Measurements from ENCODE around the gene SPAG6. TPM values are rescaled to one million over a fixed set of nuclear protein-coding genes. Genes with fewer than 3 reads are reported as not detected.

SPAG6 gene
- total and polyA plus RNA-seq, 2 donors (not counting 1 experiment from before 2014, with no cell fraction given) = not detected

GRCh38 chr10:22369434-22370072, 24.3 kb downstream of the SPAG6 start:
- H3K27ac ChIP-seq (ENCODE audit: insufficient read depth, low read length) = no peak overlapping the region
- peak in 1 of 2 donors; percentile 56 for DNase-seq (ENCODE audit: low read depth in 2 of 2)
- H3K4me2 ChIP-seq (ENCODE audit: extremely low read depth, insufficient read depth, low read length) = no peak overlapping the region
- TF ChIP-seq CTCF (conservative IDR thresholded peaks at IDR 0.05 in 1 of 2, IDR thresholded peaks at IDR 0.05 in 1 of 2; ENCODE audit: low read depth in 1 of 2, low read length in 2 of 2) (no peak), EZH2 (IDR thresholded peaks at IDR 0.05; ENCODE audit: low read length, missing control alignments) (no peak)
- no peaks in the 10 kb centered on the region for H3K4me1 ChIP-seq (ENCODE audit: control insufficient read depth, extremely low read depth, insufficient read depth, low read length)
- no peak overlapping the region for H3K9ac ChIP-seq (ENCODE audit: insufficient read depth, low read length)
- no peak overlapping the region for H2AFZ ChIP-seq (ENCODE audit: low read length)
- H3K36me3 ChIP-seq (ENCODE audit: control insufficient read depth, insufficient read depth, low read length) = no peaks in the 10 kb centered on the region
- no peaks in the 10 kb centered on the region for H3K9me3 ChIP-seq (ENCODE audit: control insufficient read depth, insufficient read depth, low read depth, low read length)
- H4K20me1 ChIP-seq (ENCODE audit: control insufficient read depth, extremely low read depth, insufficient read depth, low read length) = no peaks in the 10 kb centered on the region
- no peaks in the 10 kb centered on the region for H3K79me2 ChIP-seq (ENCODE audit: control insufficient read depth, insufficient read depth, low read length)
- no peaks in the 10 kb centered on the region for H3K27me3 ChIP-seq (ENCODE audit: control insufficient read depth, insufficient read depth, low read length)
- no peak overlapping the region for H3K4me3 ChIP-seq (replicated peaks in 1 of 4; ENCODE audit: control extremely low read depth in 1 of 4, insufficient read depth in 1 of 4, low read depth in 3 of 4, low read length in 4 of 4)

- no peak overlapping the region for H2AFZ ChIP-seq (ENCODE audit: low read length)
- no peak for TF ChIP-seq EZH2 (IDR thresholded peaks at IDR 0.05; ENCODE audit: low read length, missing control alignments)
- TF ChIP-seq CTCF (conservative IDR thresholded peaks at IDR 0.05 in 1 of 2, IDR thresholded peaks at IDR 0.05 in 1 of 2; ENCODE audit: low read depth in 1 of 2, low read length in 2 of 2) = no peak
Observed at GRCh38 chr10:22370320-22370719, 25.0 kb downstream of the SPAG6 start.

GRCh38 chr10:22372298-22372697, 27.0 kb downstream of the SPAG6 start:
- no peak overlapping the region for H3K27ac ChIP-seq (ENCODE audit: insufficient read depth, low read length)
- H3K79me2 ChIP-seq (ENCODE audit: control insufficient read depth, insufficient read depth, low read length) = no peaks in the 10 kb centered on the region
- H3K36me3 ChIP-seq (ENCODE audit: control insufficient read depth, insufficient read depth, low read length) = no peaks in the 10 kb centered on the region
- H3K4me3 ChIP-seq (replicated peaks in 1 of 4; ENCODE audit: control extremely low read depth in 1 of 4, insufficient read depth in 1 of 4, low read depth in 3 of 4, low read length in 4 of 4) = no peak overlapping the region
- H2AFZ ChIP-seq (ENCODE audit: low read length) = no peak overlapping the region
- no peaks in the 10 kb centered on the region for H3K4me1 ChIP-seq (ENCODE audit: control insufficient read depth, extremely low read depth, insufficient read depth, low read length)
- no peaks in the 10 kb centered on the region for H3K27me3 ChIP-seq (ENCODE audit: control insufficient read depth, insufficient read depth, low read length)
- DNase-seq (ENCODE audit: low read depth in 2 of 2) = no peak
- H3K9ac ChIP-seq (ENCODE audit: insufficient read depth, low read length) = no peak overlapping the region
- H3K4me2 ChIP-seq (ENCODE audit: extremely low read depth, insufficient read depth, low read length) = no peak overlapping the region
- H4K20me1 ChIP-seq (ENCODE audit: control insufficient read depth, extremely low read depth, insufficient read depth, low read length) = no peaks in the 10 kb centered on the region
- no peaks in the 10 kb centered on the region for H3K9me3 ChIP-seq (ENCODE audit: control insufficient read depth, insufficient read depth, low read depth, low read length)
- TF ChIP-seq CTCF (conservative IDR thresholded peaks at IDR 0.05 in 1 of 2, IDR thresholded peaks at IDR 0.05 in 1 of 2; ENCODE audit: low read depth in 1 of 2, low read length in 2 of 2) (no peak), EZH2 (IDR thresholded peaks at IDR 0.05; ENCODE audit: low read length, missing control alignments) (no peak)

More at GRCh38 chr10:22370320-22370719, 25.0 kb downstream of the SPAG6 start:
- no peak overlapping the region for H3K9ac ChIP-seq (ENCODE audit: insufficient read depth, low read length)
- no peaks in the 10 kb centered on the region for H3K36me3 ChIP-seq (ENCODE audit: control insufficient read depth, insufficient read depth, low read length)
- H3K27ac ChIP-seq (ENCODE audit: insufficient read depth, low read length) = no peak overlapping the region
- H4K20me1 ChIP-seq (ENCODE audit: control insufficient read depth, extremely low read depth, insufficient read depth, low read length) = no peaks in the 10 kb centered on the region
- no peak overlapping the region for H3K4me3 ChIP-seq (replicated peaks in 1 of 4; ENCODE audit: control extremely low read depth in 1 of 4, insufficient read depth in 1 of 4, low read depth in 3 of 4, low read length in 4 of 4)
- no peaks in the 10 kb centered on the region for H3K9me3 ChIP-seq (ENCODE audit: control insufficient read depth, insufficient read depth, low read depth, low read length)
- DNase-seq (ENCODE audit: low read depth in 2 of 2) = no peak
- no peaks in the 10 kb centered on the region for H3K79me2 ChIP-seq (ENCODE audit: control insufficient read depth, insufficient read depth, low read length)
- no peaks in the 10 kb centered on the region for H3K27me3 ChIP-seq (ENCODE audit: control insufficient read depth, insufficient read depth, low read length)
- H3K4me1 ChIP-seq (ENCODE audit: control insufficient read depth, extremely low read depth, insufficient read depth, low read length) = no peaks in the 10 kb centered on the region
- no peak overlapping the region for H3K4me2 ChIP-seq (ENCODE audit: extremely low read depth, insufficient read depth, low read length)
